K562 treated with DMSO at 1 percent for 24 hours (cell line): ENCODE results near the gene MKKS. TPM values are rescaled to one million over a fixed set of nuclear protein-coding genes. Genes with fewer than 3 reads are reported as not detected.

Experiments
- total RNA-seq: library from RNA; unstranded; fragments of 300-600 nt; gene quantifications from 2 replicates; pipeline ENCODE4 v1.2.3, GENCODE V29; 2022; ENCODE audit warnings: low read depth; ENCODE audit not compliant: insufficient read depth

The MKKS gene
- total RNA-seq: 6.0 and 6.2 TPM in 2 replicates

GRCh38 chr20:10433623-10434466 is at the start of gene MKKS:
TSS of gene MKKS (minus strand) at chr20:10434222. CDS start at chr20:10413514, 20,708 bp downstream.

GRCh38 chr20:10434832-10435812 is 1.1 kb upstream of the MKKS start, which contains the start of gene SLX4IP:
TSS of gene SLX4IP (plus strand) at chr20:10435305. CDS start at chr20:10458205, 22,900 bp downstream.

Other genes with a start within 250 kb of the MKKS start
- gene SNAP25, start 215.4 kb downstream of the MKKS start, total RNA-seq: not detected in 2 replicates
- 1.4 and 1.7 TPM in 2 replicates for gene SLX4IP, start 1.1 kb upstream of the MKKS start, total RNA-seq
- 0.15 and 2.1 TPM in 2 replicates for gene JAG1, start 239.8 kb upstream of the MKKS start, total RNA-seq